ELF-1 (cell line): ENCODE results near the gene C1QC.

Experiments
- DNase-seq: peaks from one replicate; pipeline ENCODE4 v3.0.0-alpha.2; 2016; ENCODE audit warnings: low read depth, low spot score

C1QC gene

GRCh38 chr1:22680726-22681125 lies 37.3 kb downstream of the C1QC start:
- no peak for DNase-seq

- DNase-seq, result no peak
Observed at GRCh38 chr1:22681556-22682276, 38.3 kb downstream of the C1QC start.

GRCh38 chr1:22683547-22683946 lies 40.1 kb downstream of the C1QC start:
- no peak for DNase-seq

GRCh38 chr1:22685591-22686059 lies 42.2 kb downstream of the C1QC start:
- DNase-seq, result peak; percentile 58

GRCh38 chr1:22687191-22687590 lies 43.8 kb downstream of the C1QC start:
- DNase-seq, result no peak

GRCh38 chr1:22688466-22688865 lies 45.0 kb downstream of the C1QC start:
- DNase-seq, result no peak

- DNase-seq, result peak; percentile 32
Observed at GRCh38 chr1:22689505-22689904, 46.1 kb downstream of the C1QC start.

GRCh38 chr1:22691031-22691753 lies 47.8 kb downstream of the C1QC start:
- no peak for DNase-seq

- DNase-seq, result no peak
Observed at GRCh38 chr1:22694172-22694571, 50.7 kb downstream of the C1QC start.

- DNase-seq, result no peak
Observed at GRCh38 chr1:22696610-22697009, 53.2 kb downstream of the C1QC start.
